ENCODE data around the gene SMIM41.

DNA sequence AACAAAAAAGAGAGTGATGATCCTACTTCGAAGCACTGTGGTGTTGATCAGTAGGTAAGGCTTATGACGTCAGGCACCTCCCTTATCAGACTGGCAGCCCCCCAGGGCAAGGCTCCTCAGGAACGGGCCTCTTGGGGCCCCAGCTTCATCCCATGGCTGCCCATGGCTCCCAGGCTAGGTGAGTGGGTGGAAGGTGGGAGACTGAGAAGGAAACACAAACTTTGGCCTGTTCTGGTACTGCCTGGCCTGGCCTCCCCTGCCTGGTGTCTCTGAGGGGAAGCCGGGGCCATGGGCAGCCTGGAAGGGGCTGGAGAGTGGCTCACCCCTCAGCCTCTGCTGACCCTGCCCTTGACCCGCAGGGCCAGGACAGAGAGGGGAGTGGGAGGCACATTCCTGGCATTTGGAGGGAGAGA lies 73.4 kb downstream of the SMIM41 start:
- TF ChIP-seq, protein P1, sequence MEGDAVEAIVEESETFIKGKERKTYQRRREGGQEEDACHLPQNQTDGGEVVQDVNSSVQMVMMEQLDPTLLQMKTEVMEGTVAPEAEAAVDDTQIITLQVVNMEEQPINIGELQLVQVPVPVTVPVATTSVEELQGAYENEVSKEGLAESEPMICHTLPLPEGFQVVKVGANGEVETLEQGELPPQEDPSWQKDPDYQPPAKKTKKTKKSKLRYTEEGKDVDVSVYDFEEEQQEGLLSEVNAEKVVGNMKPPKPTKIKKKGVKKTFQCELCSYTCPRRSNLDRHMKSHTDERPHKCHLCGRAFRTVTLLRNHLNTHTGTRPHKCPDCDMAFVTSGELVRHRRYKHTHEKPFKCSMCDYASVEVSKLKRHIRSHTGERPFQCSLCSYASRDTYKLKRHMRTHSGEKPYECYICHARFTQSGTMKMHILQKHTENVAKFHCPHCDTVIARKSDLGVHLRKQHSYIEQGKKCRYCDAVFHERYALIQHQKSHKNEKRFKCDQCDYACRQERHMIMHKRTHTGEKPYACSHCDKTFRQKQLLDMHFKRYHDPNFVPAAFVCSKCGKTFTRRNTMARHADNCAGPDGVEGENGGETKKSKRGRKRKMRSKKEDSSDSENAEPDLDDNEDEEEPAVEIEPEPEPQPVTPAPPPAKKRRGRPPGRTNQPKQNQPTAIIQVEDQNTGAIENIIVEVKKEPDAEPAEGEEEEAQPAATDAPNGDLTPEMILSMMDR (IDR thresholded peaks at IDR 0.05), result no peak
- TF ChIP-seq POLR2AphosphoS5 (IDR thresholded peaks at IDR 0.05) (no peak), POLR2A (IDR thresholded peaks at IDR 0.05; ENCODE audit: low read depth) (no peak)
